ENCODE data around the gene TSPAN13. TPM values are rescaled to one million over a fixed set of nuclear protein-coding genes. Genes with fewer than 3 reads are reported as not detected.

Gene TSPAN13
- total and polyA plus RNA-seq, 2 of the 4 experiments (the other 2 are of a cell fraction), result 3.0 to 5.0 TPM

GRCh38 chr7:16804674-16805439, 51.3 kb downstream of the TSPAN13 start, which contains the start of gene AGR2:
AGR2 (minus strand) TSS chr7:16804999; CDS start chr7:16801796, 3,203 bp downstream.
- H3K4ac ChIP-seq (ENCODE audit: low read depth, low read length), result no peak within 1 kb of the TSS
- no peak within 1 kb of the TSS for H2BK120ac ChIP-seq (ENCODE audit: low read depth, low read length)
- no peak within 1 kb of the TSS for H3K4me2 ChIP-seq (ENCODE audit: low read depth, low read length)
- H3K23ac ChIP-seq (ENCODE audit: low read depth, low read length), result no peak within 1 kb of the TSS
- DNase-seq (peak; percentile 42), ATAC-seq (ENCODE audit: low read depth) (no peak)
- no peak within 1 kb of the TSS for H3K27ac ChIP-seq (ENCODE audit: insufficient read depth, low read length)
- no peak within 1 kb of the TSS for H2AFZ ChIP-seq (replicated peaks; ENCODE audit: low read length, poor library complexity)
- no peak within 1 kb of the TSS for H2AK5ac ChIP-seq (ENCODE audit: low read depth, low read length)
- no peak within 1 kb of the TSS for H4K91ac ChIP-seq (ENCODE audit: insufficient read depth, low read depth, low read length)
- no peak within 1 kb of the TSS for H3K9ac ChIP-seq (ENCODE audit: low read depth, low read length)
- no peaks in the 10 kb centered on the region for H3K36me3 ChIP-seq (ENCODE audit: control insufficient read depth, insufficient read depth, low read length)
- no peak within 1 kb of the TSS for H2AK9ac ChIP-seq (replicated peaks; ENCODE audit: low read depth, low read length, poor library complexity)
- WGBS, 2 experiments (ENCODE audit: extremely low coverage in 2 of 2, insufficient read length in 1 of 2), result 82% methylated on average over 2 of the region's 13 CpGs; no CpG with 5 or more reads in 1 of the 2 experiments
- no peak within 1 kb of the TSS for H3K18ac ChIP-seq (ENCODE audit: low read depth, low read length)
- H3K4me1 ChIP-seq (ENCODE audit: control insufficient read depth, insufficient read depth, low read length), result no peaks in the 10 kb centered on the region; the same call in 1 of the 2 replicates
- H3K79me1 ChIP-seq (ENCODE audit: low read depth in 1 of 2, low read length in 2 of 2), result no peaks in the 10 kb centered on the region
- no peak within 1 kb of the TSS for H2BK15ac ChIP-seq (ENCODE audit: low read depth, low read length)
- no peak within 1 kb of the TSS for H2BK5ac ChIP-seq (ENCODE audit: low read depth, low read length, poor library complexity, severe bottlenecking)
- no peak within 1 kb of the TSS for H3K4me3 ChIP-seq (ENCODE audit: insufficient read depth, low read depth, low read length)
- no peak within 1 kb of the TSS for H3K56ac ChIP-seq (ENCODE audit: extremely low read depth, insufficient read depth, low read length)
- dilution Hi-C loops (cut with HindIII; ENCODE audit: low sequenced_read_pairs, unreplicated experiment), result no loop called here
- 0 out of 2 replicates have a peak, but pooled peaks cover 2% of the 10 kb centered on the region for H3K9me1 ChIP-seq (ENCODE audit: insufficient read depth, low read length)
- BruUV-seq (replicated peaks), result no TSS peak
- in situ Hi-C loops (cut with MboI; ENCODE audit: low sequenced_read_pairs), result no loop called here
- no peak within 1 kb of the TSS for H4K8ac ChIP-seq (ENCODE audit: low read depth in 2 of 2, low read length in 2 of 2)
- no peak within 1 kb of the TSS for H3K14ac ChIP-seq (replicated peaks; ENCODE audit: low read depth, low read length)
- H4K20me1 ChIP-seq (ENCODE audit: insufficient read depth, low read length), result no peaks in the 10 kb centered on the region
- H3K27me3 ChIP-seq (ENCODE audit: control insufficient read depth, insufficient read depth, low read length), result no peaks in the 10 kb centered on the region
- CTCF ChIA-PET, result no interaction called here
- H4K5ac ChIP-seq (ENCODE audit: low read depth, low read length), result no peak within 1 kb of the TSS
- intact Hi-C loops (cut with micrococcal nuclease), result loop anchor here (5.0 kb wide), 1 partner anchor 158 kb away; the partner anchor contains the start of genes ANKMY2 and BZW2
- no peaks in the 10 kb centered on the region for H3K9me3 ChIP-seq (ENCODE audit: control insufficient read depth, insufficient read depth, low read length)
- no peak within 1 kb of the TSS for H2BK20ac ChIP-seq (ENCODE audit: low read depth, low read length)
- POLR2A ChIA-PET (ENCODE audit: unreplicated experiment), result no interaction called here
- TF ChIP-seq POLR2A (IDR thresholded peaks at IDR 0.05; ENCODE audit: low read depth, low read length) (no peak), BHLHE40 (IDR thresholded peaks at IDR 0.05; ENCODE audit: low read depth, low read length) (no peak), NFE2L2 (IDR thresholded peaks at IDR 0.05; ENCODE audit: low read depth, low read length) (no peak), MXI1 (IDR thresholded peaks at IDR 0.05; ENCODE audit: borderline replicate concordance, low read depth, low read length) (no peak), CEBPB (IDR thresholded peaks at IDR 0.05; ENCODE audit: low read depth, low read length) (no peak), CHD1 (IDR thresholded peaks at IDR 0.05; ENCODE audit: low read depth, low read length) (no peak), MAZ (IDR thresholded peaks at IDR 0.05; ENCODE audit: borderline replicate concordance, low read depth, low read length) (no peak), RFX5 (IDR thresholded peaks at IDR 0.05; ENCODE audit: low read depth, low read length) (no peak), RCOR1 (IDR thresholded peaks at IDR 0.05; ENCODE audit: insufficient replicate concordance, low read length) (no peak), RAD21 (IDR thresholded peaks at IDR 0.05; ENCODE audit: low read length) (no peak), FOS (IDR thresholded peaks at IDR 0.05; ENCODE audit: low read depth, low read length) (no peak), MAFK (IDR thresholded peaks at IDR 0.05; ENCODE audit: low read depth, low read length) (no peak)
- TF ChIP-seq, protein P1, sequence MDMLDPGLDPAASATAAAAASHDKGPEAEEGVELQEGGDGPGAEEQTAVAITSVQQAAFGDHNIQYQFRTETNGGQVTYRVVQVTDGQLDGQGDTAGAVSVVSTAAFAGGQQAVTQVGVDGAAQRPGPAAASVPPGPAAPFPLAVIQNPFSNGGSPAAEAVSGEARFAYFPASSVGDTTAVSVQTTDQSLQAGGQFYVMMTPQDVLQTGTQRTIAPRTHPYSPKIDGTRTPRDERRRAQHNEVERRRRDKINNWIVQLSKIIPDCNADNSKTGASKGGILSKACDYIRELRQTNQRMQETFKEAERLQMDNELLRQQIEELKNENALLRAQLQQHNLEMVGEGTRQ (IDR thresholded peaks at IDR 0.05; ENCODE audit: low read depth, low read length), result no peak
- TF ChIP-seq, protein P2, sequence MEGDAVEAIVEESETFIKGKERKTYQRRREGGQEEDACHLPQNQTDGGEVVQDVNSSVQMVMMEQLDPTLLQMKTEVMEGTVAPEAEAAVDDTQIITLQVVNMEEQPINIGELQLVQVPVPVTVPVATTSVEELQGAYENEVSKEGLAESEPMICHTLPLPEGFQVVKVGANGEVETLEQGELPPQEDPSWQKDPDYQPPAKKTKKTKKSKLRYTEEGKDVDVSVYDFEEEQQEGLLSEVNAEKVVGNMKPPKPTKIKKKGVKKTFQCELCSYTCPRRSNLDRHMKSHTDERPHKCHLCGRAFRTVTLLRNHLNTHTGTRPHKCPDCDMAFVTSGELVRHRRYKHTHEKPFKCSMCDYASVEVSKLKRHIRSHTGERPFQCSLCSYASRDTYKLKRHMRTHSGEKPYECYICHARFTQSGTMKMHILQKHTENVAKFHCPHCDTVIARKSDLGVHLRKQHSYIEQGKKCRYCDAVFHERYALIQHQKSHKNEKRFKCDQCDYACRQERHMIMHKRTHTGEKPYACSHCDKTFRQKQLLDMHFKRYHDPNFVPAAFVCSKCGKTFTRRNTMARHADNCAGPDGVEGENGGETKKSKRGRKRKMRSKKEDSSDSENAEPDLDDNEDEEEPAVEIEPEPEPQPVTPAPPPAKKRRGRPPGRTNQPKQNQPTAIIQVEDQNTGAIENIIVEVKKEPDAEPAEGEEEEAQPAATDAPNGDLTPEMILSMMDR (conservative IDR thresholded peaks at IDR 0.05; ENCODE audit: low read depth, low read length), result no peak
- TF ChIP-seq, protein P3, sequence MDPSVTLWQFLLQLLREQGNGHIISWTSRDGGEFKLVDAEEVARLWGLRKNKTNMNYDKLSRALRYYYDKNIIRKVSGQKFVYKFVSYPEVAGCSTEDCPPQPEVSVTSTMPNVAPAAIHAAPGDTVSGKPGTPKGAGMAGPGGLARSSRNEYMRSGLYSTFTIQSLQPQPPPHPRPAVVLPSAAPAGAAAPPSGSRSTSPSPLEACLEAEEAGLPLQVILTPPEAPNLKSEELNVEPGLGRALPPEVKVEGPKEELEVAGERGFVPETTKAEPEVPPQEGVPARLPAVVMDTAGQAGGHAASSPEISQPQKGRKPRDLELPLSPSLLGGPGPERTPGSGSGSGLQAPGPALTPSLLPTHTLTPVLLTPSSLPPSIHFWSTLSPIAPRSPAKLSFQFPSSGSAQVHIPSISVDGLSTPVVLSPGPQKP (IDR thresholded peaks at IDR 0.05; ENCODE audit: borderline replicate concordance, low read depth, low read length), result no peak
